HL-60 (cell line): Measurements from ENCODE around the gene VENTX.

Source experiments
- GABPA ChIP-seq: IDR thresholded peaks from 2 replicates; pipeline ENCODE4 v1.6.1; 2012; ENCODE audit warnings: low read depth
- POLR2AphosphoS5 ChIP-seq: IDR thresholded peaks from 2 replicates; pipeline ENCODE4 v1.6.1; 2012; ENCODE audit warnings: low read depth
- TF ChIP-seq, protein P1 (sequence below): IDR thresholded peaks from one replicate; pipeline ENCODE4 v1.5.1; 2011; ENCODE audit warnings: low read length, control low read depth, inconsistent platforms; ENCODE audit not compliant: insufficient read depth
- TF ChIP-seq, protein P2 (sequence below): IDR thresholded peaks from 2 replicates; pipeline ENCODE4 v1.6.1; 2012; ENCODE audit warnings: low read depth; ENCODE audit not compliant: insufficient replicate concordance

DNA sequence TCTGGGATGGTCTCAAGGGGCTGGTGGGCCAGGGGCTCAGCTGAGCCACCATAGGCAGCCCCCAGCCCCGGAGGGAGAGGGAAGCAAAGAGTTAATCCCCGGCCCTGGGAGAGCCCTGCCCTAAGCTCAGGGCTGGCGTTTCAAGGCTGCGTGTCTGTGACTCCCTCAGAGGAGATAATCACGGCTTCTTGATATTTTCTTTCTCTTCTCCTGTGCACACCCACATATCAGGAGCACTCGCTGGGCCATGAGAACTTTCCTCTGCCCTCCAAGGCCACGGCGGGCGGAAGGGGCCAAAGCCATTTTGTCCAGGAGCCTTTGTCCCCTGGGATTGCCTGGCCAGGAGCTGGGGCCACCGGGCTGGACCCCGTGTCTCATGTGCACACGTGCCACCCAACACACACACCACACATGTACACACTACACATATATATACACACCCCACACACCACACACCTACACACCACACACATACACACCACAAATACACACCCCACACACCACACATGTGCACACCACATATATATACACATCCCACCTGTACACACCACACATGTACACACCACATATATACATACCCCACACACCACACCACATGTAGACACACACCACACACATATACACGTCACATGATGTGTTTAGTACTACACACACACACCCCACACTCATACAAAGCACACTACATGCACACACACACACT is 16.9 kb downstream of the VENTX start:
- TF ChIP-seq, protein P1, sequence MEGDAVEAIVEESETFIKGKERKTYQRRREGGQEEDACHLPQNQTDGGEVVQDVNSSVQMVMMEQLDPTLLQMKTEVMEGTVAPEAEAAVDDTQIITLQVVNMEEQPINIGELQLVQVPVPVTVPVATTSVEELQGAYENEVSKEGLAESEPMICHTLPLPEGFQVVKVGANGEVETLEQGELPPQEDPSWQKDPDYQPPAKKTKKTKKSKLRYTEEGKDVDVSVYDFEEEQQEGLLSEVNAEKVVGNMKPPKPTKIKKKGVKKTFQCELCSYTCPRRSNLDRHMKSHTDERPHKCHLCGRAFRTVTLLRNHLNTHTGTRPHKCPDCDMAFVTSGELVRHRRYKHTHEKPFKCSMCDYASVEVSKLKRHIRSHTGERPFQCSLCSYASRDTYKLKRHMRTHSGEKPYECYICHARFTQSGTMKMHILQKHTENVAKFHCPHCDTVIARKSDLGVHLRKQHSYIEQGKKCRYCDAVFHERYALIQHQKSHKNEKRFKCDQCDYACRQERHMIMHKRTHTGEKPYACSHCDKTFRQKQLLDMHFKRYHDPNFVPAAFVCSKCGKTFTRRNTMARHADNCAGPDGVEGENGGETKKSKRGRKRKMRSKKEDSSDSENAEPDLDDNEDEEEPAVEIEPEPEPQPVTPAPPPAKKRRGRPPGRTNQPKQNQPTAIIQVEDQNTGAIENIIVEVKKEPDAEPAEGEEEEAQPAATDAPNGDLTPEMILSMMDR: no peak
- TF ChIP-seq, protein P2, sequence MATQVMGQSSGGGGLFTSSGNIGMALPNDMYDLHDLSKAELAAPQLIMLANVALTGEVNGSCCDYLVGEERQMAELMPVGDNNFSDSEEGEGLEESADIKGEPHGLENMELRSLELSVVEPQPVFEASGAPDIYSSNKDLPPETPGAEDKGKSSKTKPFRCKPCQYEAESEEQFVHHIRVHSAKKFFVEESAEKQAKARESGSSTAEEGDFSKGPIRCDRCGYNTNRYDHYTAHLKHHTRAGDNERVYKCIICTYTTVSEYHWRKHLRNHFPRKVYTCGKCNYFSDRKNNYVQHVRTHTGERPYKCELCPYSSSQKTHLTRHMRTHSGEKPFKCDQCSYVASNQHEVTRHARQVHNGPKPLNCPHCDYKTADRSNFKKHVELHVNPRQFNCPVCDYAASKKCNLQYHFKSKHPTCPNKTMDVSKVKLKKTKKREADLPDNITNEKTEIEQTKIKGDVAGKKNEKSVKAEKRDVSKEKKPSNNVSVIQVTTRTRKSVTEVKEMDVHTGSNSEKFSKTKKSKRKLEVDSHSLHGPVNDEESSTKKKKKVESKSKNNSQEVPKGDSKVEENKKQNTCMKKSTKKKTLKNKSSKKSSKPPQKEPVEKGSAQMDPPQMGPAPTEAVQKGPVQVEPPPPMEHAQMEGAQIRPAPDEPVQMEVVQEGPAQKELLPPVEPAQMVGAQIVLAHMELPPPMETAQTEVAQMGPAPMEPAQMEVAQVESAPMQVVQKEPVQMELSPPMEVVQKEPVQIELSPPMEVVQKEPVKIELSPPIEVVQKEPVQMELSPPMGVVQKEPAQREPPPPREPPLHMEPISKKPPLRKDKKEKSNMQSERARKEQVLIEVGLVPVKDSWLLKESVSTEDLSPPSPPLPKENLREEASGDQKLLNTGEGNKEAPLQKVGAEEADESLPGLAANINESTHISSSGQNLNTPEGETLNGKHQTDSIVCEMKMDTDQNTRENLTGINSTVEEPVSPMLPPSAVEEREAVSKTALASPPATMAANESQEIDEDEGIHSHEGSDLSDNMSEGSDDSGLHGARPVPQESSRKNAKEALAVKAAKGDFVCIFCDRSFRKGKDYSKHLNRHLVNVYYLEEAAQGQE: no peak
- no peak for TF ChIP-seq GABPA
- no peak for TF ChIP-seq POLR2AphosphoS5
